ENCODE data around the gene CDH8. TPM values are rescaled to one million over a fixed set of nuclear protein-coding genes. Genes with fewer than 3 reads are reported as not detected.

Gene CDH8
- total RNA-seq, 1 experiment from 2014 or later = 0.42 TPM

DNA sequence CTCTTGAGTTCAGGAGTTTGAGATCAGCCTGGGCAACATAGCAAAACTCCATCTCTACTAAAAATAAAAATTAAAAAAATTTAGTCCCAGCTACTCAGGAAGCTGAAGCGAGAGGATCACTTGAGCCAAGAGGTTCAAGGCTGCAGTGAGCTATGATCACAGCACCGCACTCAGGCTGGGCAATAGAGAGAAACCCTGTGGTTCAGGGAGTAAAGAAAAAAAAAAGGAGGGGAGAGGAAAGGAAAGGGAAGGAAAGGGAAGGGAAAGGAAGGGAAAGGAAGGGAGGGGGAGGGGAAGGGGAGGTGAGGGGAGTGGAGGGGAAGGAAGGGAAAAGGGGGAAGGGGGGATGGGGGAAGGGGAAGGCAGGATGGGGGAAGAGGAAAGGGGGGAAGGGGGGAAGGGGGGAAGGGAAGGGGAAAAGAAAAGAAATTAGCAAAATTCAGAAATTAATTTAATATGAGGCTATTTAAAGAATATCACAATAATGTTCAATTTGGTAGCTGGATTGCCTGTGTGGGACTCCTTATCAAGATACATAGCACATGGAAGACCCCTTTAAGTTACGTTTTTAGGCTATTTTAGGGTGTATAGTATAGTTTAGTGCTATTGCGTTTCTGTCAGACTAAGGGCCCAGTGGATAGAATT lies 424.3 kb downstream of the CDH8 start:
- ChIA-PET CTCF (no interaction called here), POLR2A (no interaction called here)
- H3K27ac Mint-ChIP-seq (ENCODE audit: low read depth, unreplicated experiment) = no peak overlapping the region
- no peaks in the 10 kb centered on the region for H3K9me3 Mint-ChIP-seq (ENCODE audit: unreplicated experiment)
- H3K4me3 Mint-ChIP-seq (ENCODE audit: unreplicated experiment) = no peak overlapping the region
- intact Hi-C loops (cut with micrococcal nuclease) = no loop called here
- BruUV-seq (replicated peaks) = no TSS peak
- H3K27me3 Mint-ChIP-seq (ENCODE audit: insufficient read depth, unreplicated experiment) = peaks cover 43% of the 10 kb centered on the region
- no peak for DNase-seq (ENCODE audit: unreplicated experiment)
- H3K4me1 Mint-ChIP-seq (ENCODE audit: insufficient read depth, unreplicated experiment) = no peaks in the 10 kb centered on the region
- H3K36me3 Mint-ChIP-seq (ENCODE audit: insufficient read depth, unreplicated experiment) = no peaks in the 10 kb centered on the region
- TF ChIP-seq, protein P1, sequence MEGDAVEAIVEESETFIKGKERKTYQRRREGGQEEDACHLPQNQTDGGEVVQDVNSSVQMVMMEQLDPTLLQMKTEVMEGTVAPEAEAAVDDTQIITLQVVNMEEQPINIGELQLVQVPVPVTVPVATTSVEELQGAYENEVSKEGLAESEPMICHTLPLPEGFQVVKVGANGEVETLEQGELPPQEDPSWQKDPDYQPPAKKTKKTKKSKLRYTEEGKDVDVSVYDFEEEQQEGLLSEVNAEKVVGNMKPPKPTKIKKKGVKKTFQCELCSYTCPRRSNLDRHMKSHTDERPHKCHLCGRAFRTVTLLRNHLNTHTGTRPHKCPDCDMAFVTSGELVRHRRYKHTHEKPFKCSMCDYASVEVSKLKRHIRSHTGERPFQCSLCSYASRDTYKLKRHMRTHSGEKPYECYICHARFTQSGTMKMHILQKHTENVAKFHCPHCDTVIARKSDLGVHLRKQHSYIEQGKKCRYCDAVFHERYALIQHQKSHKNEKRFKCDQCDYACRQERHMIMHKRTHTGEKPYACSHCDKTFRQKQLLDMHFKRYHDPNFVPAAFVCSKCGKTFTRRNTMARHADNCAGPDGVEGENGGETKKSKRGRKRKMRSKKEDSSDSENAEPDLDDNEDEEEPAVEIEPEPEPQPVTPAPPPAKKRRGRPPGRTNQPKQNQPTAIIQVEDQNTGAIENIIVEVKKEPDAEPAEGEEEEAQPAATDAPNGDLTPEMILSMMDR (IDR thresholded peaks at IDR 0.05; ENCODE audit: unreplicated experiment) = no peak

DNA sequence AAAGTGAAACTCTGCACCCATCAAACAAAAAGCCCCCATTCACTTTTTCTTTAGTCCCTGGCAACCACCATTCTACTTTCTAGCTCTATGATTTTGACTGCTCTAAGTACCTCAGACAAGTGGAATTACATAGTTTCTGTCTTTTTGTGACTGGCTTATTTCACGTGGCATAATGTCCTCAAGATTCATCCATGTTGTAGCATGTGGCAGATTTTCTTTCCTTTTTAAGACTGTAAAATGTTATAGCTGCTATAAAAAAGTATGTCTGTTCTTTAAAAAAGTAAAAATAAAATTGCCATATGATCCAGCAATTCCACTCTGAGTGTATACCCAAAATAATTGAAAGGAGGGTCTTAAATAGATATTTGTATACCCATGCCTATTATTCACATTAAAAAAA lies 429.7 kb downstream of the CDH8 start:
- no peaks in the 10 kb centered on the region for H3K36me3 Mint-ChIP-seq (ENCODE audit: insufficient read depth, unreplicated experiment)
- no peaks in the 10 kb centered on the region for H3K9me3 Mint-ChIP-seq (ENCODE audit: unreplicated experiment)
- H3K27me3 Mint-ChIP-seq (ENCODE audit: insufficient read depth, unreplicated experiment) = peaks cover 68% of the 10 kb centered on the region
- intact Hi-C loops (cut with micrococcal nuclease) = no loop called here
- no peak overlapping the region for H3K27ac Mint-ChIP-seq (ENCODE audit: low read depth, unreplicated experiment)
- H3K4me1 Mint-ChIP-seq (ENCODE audit: insufficient read depth, unreplicated experiment) = no peaks in the 10 kb centered on the region
- ChIA-PET CTCF (no interaction called here), POLR2A (no interaction called here)
- TF ChIP-seq, protein P1 (IDR thresholded peaks at IDR 0.05; ENCODE audit: unreplicated experiment) = no peak
- no peak for DNase-seq (ENCODE audit: unreplicated experiment)
- no peak overlapping the region for H3K4me3 Mint-ChIP-seq (ENCODE audit: unreplicated experiment)
- BruUV-seq (replicated peaks) = no TSS peak
